Aorta (tissue), 5 donors: ENCODE data around the gene CMTM3. TPM values are rescaled to one million over a fixed set of nuclear protein-coding genes. Genes with fewer than 3 reads are reported as not detected.

ENCODE experiments used
- ATAC-seq: fragments of 200-7000 bp; cut with Tn5 transposase; one replicate; pipeline ENCODE4 v1.9.1; 2022; ENCODE audit warnings: moderate library complexity; ENCODE audit not compliant: low FRiP score
- DNase-seq, 2 donors: peaks; one replicate each; pipeline ENCODE4 v3.0.0-alpha.2; 2020
- H3K27ac ChIP-seq, 2 donors: one replicate each; pipeline ENCODE4 v1.5.1; 2013; ENCODE audit warnings: low read length in 2 of 2, mild to moderate bottlenecking in 2 of 2, moderate library complexity in 2 of 2, control low read depth in 1 of 2, inconsistent platforms in 1 of 2, low read depth in 1 of 2
- H3K27me3 ChIP-seq, 2 donors: one replicate each; pipeline ENCODE4 v1.6.1; 2013; ENCODE audit warnings: control low read depth in 1 of 2, low read length in 1 of 2, mild to moderate bottlenecking in 1 of 2, moderate library complexity in 1 of 2; ENCODE audit not compliant: insufficient read depth in 2 of 2, control insufficient read depth in 1 of 2
- H3K36me3 ChIP-seq, 2 donors: one replicate each; pipeline ENCODE4 v1.6.1; 2013; ENCODE audit warnings: control low read depth in 1 of 2, low read length in 1 of 2, mild to moderate bottlenecking in 1 of 2; ENCODE audit not compliant: insufficient read depth in 2 of 2, control insufficient read depth in 1 of 2
- H3K4me1 ChIP-seq, 2 donors: one replicate each; pipeline ENCODE4 v1.6.1; 2013; ENCODE audit warnings: low read length in 2 of 2, control low read depth in 1 of 2, mild to moderate bottlenecking in 1 of 2, moderate library complexity in 1 of 2; ENCODE audit not compliant: insufficient read depth in 2 of 2, control insufficient read depth in 1 of 2
- H3K4me3 ChIP-seq, 2 donors: one replicate each; pipeline ENCODE4 v1.5.1; 2013; ENCODE audit warnings: low read length in 2 of 2, control low read depth in 1 of 2, mild to moderate bottlenecking in 1 of 2
- H3K9me3 ChIP-seq: one replicate; pipeline ENCODE4 v1.6.1; 2013; ENCODE audit warnings: mild to moderate bottlenecking, low read length; ENCODE audit not compliant: control insufficient read depth
- WGBS, 2 donors: extraction: QIAGEN DNeasy Blood & Tissue Kit; methylation state at CpG; one replicate each; pipeline ENCODE4 v1.1.7; 2013; 5-methylcytosine and 5-hydroxymethylcytosine counted together
- intact Hi-C, 2 donors: fragments of 100-400 bp; cut with DNase I; formaldehyde crosslinking; loops; one replicate each; pipeline versions ENCODE4 v1.14.2 to v1.15.0; 2022
- polyA plus RNA-seq, 2 donors: library from polyadenylated mRNA; stranded (reverse); fragments of 200-250 nt; gene quantifications; one replicate each; pipeline ENCODE4 v1.2.3, GENCODE V29; 2013
- total RNA-seq, 2 donors: library from RNA; stranded (reverse); fragmentation: NEBNext Ultra II Directional; extraction: Animal tissue kit (Norgen Biotek cat#: 25700); gene quantifications; one replicate each; pipeline ENCODE4 v1.2.1, GENCODE V29; 2021
- donor health status: healthy with polysubstance abuse.
- donor health status: Bipolar disorder and iron deficiency.
- donor health status: DM: no; HTN: no; CAD: no.
- donor health status: DM: no; HTN: no; CAD: no.
- donor health status: DM: yes; HTN: yes; CAD: no.

CMTM3 gene
- total and polyA plus RNA-seq, 4 donors = 24.9 to 49.1 (median 29.7) TPM

- DNase-seq (no peak), ATAC-seq (no peak)
- no peaks in the 10 kb centered on the region for H3K36me3 ChIP-seq
- 100% methylated on average over 1 of the region's 1 CpG for WGBS, 2 donors
- intact Hi-C loops = loop anchor here in 1 of 2 donors (2.0 kb wide), 1 partner anchor 39 kb away; no protein-coding TSS in a partner anchor
- H3K27ac ChIP-seq = no peak overlapping the region
- H3K4me3 ChIP-seq = no peak overlapping the region
- no peaks in the 10 kb centered on the region for H3K9me3 ChIP-seq
- H3K4me1 ChIP-seq = no peaks in the 10 kb centered on the region
- H3K27me3 ChIP-seq = no peaks in the 10 kb centered on the region
Observed at GRCh38 chr16:66647866-66648265, 43.4 kb downstream of the CMTM3 start.

- Histone ChIP-seq H3K4me1 (no peaks in the 10 kb centered on the region), H3K4me3 (no peak overlapping the region), H3K36me3 (no peaks in the 10 kb centered on the region), H3K27ac (no peak overlapping the region), H3K9me3 (no peaks in the 10 kb centered on the region), H3K27me3 (no peaks in the 10 kb centered on the region)
- DNase-seq = no peak
- intact Hi-C loops = loop anchor here in 1 of 2 donors (2.0 kb wide), 1 partner anchor 40 kb away; no protein-coding TSS in a partner anchor
- ATAC-seq = no peak
- WGBS, 2 donors = 92 to 93% methylated on average over 2 of the region's 2 CpGs
Observed at GRCh38 chr16:66649167-66649566, 44.7 kb downstream of the CMTM3 start.

- ATAC-seq (no peak), DNase-seq (no peak)
- no peaks in the 10 kb centered on the region for H3K36me3 ChIP-seq
- H3K4me1 ChIP-seq = no peaks in the 10 kb centered on the region
- WGBS, 2 donors = 92 to 94% methylated on average over 9 of the region's 9 CpGs
- H3K27ac ChIP-seq = no peak overlapping the region
- intact Hi-C loops = loop anchor here in 1 of 2 donors (2.0 kb wide), 1 partner anchor 41 kb away; no protein-coding TSS in a partner anchor
- H3K4me3 ChIP-seq = no peak overlapping the region
- H3K27me3 ChIP-seq = no peaks in the 10 kb centered on the region
- H3K9me3 ChIP-seq = no peaks in the 10 kb centered on the region
Observed at GRCh38 chr16:66649636-66650205, 45.2 kb downstream of the CMTM3 start.

- no peaks in the 10 kb centered on the region for H3K27me3 ChIP-seq
- no peak overlapping the region for H3K27ac ChIP-seq
- peak; percentile 91 for ATAC-seq
- 19 to 20% methylated on average over 18 of the region's 18 CpGs for WGBS, 2 donors
- no peak overlapping the region for H3K4me3 ChIP-seq
- no peaks in the 10 kb centered on the region for H3K4me1 ChIP-seq
- no peaks in the 10 kb centered on the region for H3K9me3 ChIP-seq
- H3K36me3 ChIP-seq = no peaks in the 10 kb centered on the region
- intact Hi-C loops = no loop called here
- DNase-seq = peak; percentile 85 to 86
Observed at GRCh38 chr16:66650707-66651473, 46.4 kb downstream of the CMTM3 start.

- Histone ChIP-seq H3K36me3 (no peaks in the 10 kb centered on the region), H3K4me3 (no peak overlapping the region), H3K27ac (no peak overlapping the region), H3K27me3 (no peaks in the 10 kb centered on the region), H3K4me1 (no peaks in the 10 kb centered on the region), H3K9me3 (no peaks in the 10 kb centered on the region)
- DNase-seq (no peak), ATAC-seq (no peak)
- intact Hi-C loops = no loop called here
- WGBS, 2 donors = 49 to 59% methylated on average over 2 of the region's 2 CpGs
Observed at GRCh38 chr16:66651474-66651765, 46.9 kb downstream of the CMTM3 start.

- Histone ChIP-seq H3K4me1 (no peaks in the 10 kb centered on the region), H3K4me3 (no peak overlapping the region), H3K9me3 (no peaks in the 10 kb centered on the region), H3K27ac (no peak overlapping the region), H3K27me3 (no peaks in the 10 kb centered on the region), H3K36me3 (no peaks in the 10 kb centered on the region)
- no peak for ATAC-seq
- no peak for DNase-seq
- WGBS, 2 donors = 90 to 94% methylated on average over 6 of the region's 6 CpGs
- intact Hi-C loops = no loop called here
Observed at GRCh38 chr16:66651965-66652364, 47.5 kb downstream of the CMTM3 start.

GRCh38 chr16:66652661-66653360, 48.3 kb downstream of the CMTM3 start:
- Histone ChIP-seq H3K4me3 (no peak overlapping the region), H3K4me1 (no peaks in the 10 kb centered on the region), H3K27ac (no peak overlapping the region), H3K27me3 (no peaks in the 10 kb centered on the region), H3K9me3 (no peaks in the 10 kb centered on the region), H3K36me3 (no peaks in the 10 kb centered on the region)
- ATAC-seq (no peak), DNase-seq (no peak)
- WGBS, 2 donors = 78 to 83% methylated on average over 7 of the region's 7 CpGs
- intact Hi-C loops = no loop called here

GRCh38 chr16:66653581-66654350, 49.3 kb downstream of the CMTM3 start:
- Histone ChIP-seq H3K9me3 (no peaks in the 10 kb centered on the region), H3K27me3 (no peaks in the 10 kb centered on the region), H3K27ac (no peak overlapping the region), H3K4me1 (no peaks in the 10 kb centered on the region), H3K36me3 (no peaks in the 10 kb centered on the region), H3K4me3 (no peak overlapping the region)
- no peak for DNase-seq
- 95 to 96% methylated on average over 6 of the region's 6 CpGs for WGBS, 2 donors
- no peak for ATAC-seq
- intact Hi-C loops = no loop called here
